B cell (primary cell): Measurements from ENCODE around the gene JPT2.

Experiments
- CTCF ChIP-seq: fragments of 200-600 bp; IDR thresholded peaks from one replicate; pipeline ENCODE4 v1.8.0; 2022; ENCODE audit warnings: antibody characterized with exemption, mild to moderate bottlenecking
- EZH2 ChIP-seq: IDR thresholded peaks from 2 replicates; pipeline ENCODE4 v1.6.1; 2012; ENCODE audit warnings: borderline replicate concordance, low read depth, mild to moderate bottlenecking, moderate library complexity, low read length; ENCODE audit not compliant: insufficient read depth, poor library complexity, severe bottlenecking

- no peak for TF ChIP-seq CTCF
- no peak for TF ChIP-seq EZH2
Measured at GRCh38 chr16:1698680-1699079, 20.6 kb downstream of the JPT2 start.
